SIG-M5 (cell line): ENCODE results near the gene CFAP70.

Source experiments
- DNase-seq: peaks from one replicate; lab custom pipeline; 2025; lab: John Stamatoyannopoulos, UW

CFAP70 gene

DNA sequence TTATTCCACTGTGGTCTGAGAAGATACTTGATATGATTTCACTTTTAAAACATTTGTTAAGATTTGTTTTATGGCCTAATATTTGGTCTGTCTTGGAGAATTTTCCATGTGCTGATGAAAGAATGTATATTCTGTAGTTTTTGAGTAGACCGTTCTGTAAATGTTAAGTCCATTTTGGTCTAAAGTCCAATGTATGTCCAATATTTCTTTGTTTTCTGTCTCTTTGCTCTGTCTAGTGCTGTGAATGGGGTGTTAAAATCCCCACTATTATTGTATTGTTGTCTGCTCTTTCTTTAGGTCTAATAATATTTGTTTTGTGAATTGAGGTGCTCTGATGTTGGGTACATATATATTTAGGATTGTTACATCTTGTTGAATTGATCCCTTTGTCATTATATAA is 142.9 kb downstream of the CFAP70 start:
- DNase-seq = no peak

DNA sequence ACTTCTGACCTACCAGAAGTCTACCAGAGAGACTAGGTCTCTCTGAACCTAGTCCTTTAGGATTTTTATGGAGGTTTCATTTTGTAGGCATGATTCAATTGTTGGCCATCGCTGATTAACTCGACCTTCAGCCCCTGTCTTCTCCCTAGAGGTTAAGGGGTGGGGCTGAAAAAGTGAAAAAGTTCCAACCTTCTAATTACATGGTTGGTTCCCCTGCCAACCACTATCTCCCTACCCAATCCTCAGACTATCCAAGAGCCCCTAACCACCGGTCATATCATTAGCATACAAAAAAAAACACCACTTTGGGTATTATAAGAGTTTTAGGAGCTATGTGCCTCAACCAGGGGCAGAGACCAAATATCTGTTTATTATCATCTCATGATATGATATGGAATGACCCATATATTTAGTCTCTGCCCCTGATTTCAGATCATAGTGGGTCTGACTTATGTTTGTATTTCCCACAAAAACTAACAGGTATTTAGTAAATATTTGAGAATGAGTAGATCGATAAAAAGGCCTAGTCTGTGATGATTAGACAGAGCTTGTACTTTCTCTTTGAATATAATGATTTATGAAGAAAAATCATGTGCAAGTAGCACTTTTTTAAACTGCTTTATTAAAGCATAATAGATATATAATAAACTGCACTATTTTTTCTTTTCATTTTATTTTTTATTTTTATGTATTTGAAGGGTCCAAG is 147.4 kb downstream of the CFAP70 start:
- DNase-seq = no peak

DNA sequence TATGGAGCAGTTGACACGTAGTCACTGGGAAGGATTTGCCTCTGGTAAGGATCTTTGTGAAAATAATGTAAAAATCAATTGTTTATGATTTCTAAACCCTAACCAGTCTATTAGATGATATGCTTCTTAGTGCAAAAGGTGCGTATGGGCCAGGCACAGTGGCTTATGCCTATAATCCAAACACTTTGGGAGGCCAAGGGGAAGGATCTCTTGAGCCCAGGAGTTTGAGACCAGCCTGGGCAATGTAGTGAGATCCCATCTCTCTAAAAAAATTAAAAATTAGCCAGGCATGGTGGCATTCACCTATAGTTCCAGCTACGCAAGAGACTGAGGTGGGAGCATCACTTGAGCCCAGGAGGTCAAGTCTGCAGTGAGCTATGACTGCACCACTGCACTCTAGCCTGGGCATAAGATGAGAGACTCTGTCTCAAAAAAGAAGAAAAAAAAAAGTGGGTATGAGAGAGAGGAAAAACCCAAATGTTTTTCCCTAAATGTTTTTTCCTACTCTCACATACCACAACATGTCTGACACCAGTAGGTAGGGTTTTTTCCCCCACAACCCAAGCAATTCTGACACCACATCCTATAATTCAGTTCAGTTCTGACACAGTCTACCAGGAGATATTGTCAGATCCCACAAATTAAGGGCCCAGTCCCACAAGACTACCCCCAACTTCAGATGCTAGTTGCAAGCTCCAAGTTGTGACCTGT is 148.1 kb downstream of the CFAP70 start:
- DNase-seq = no peak

DNA sequence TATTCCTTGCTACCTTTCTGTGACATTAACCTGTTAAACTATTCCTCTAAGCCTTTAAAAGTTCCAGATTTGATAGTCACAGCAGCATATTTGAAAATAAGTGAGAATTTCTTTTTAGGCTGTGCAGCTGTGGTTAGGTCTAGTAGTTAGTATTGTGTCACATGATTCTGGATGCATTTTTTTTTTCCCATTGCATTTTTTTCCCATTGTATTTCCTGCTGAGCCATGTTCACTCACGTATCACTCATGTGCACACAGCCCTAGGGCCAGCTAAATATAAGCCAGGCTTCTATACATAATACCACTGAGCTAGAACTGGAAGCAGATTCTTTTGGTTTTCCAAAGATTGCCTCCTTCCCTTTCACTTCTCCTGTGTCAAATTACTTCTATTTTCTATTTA is 149.0 kb downstream of the CFAP70 start:
- no peak for DNase-seq

DNA sequence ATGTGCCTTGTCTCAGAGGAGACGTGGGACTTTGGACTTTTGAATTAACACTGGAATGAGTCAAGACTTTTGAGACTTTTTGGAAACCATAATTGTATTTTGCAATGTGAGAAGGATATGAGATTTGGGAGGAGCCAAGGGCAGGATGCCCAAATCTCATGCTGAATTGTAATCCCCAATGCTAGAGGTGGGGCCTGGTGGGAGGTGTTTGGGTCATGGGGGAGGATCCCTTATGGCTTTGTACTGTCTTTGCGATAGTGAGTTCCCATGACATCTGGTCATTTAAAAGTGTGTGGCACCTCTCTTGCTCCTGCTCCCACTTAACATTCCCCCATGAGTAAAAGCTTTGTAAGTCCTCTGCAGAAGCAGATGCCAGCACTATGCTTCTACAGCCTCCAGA is 150.8 kb downstream of the CFAP70 start:
- DNase-seq = no peak

DNA sequence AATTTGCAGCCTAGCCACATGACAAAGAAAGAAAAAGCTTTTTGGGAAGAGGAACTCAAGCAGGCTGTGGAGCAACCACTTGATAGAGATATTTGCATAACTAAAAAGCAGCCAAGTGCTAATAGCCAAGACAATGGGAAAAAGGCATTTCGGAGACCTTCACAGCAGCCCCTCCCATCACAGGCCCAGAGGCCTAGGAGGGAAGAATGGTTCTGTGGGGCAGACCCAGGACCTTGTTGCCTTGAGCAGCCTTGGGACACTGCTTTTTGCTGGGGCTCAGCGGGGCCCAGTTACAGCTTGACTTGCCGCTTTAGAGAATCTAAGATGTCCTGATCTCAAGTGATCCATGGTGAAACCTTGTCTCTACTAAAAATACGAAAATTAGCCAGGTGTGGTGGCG is 152.3 kb downstream of the CFAP70 start:
- DNase-seq = no peak

DNA sequence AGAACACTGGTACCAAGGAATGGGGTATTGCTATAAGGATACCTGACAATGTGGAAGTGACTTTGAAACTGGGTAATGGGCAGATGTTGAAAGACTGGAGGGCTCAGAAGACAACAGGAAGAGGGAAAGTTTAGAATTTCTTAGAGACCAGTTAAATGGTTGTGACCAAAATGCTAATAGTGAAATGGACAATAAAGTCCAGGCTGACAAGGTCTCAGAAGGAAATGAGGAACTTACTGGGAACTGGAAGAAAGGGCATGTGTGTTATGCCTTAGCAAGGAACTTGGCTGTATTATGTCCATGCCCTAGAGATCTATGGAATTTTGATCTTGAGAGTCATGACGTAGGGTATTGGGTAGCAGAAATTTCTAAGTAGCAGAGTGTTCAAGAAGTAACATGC is 152.8 kb downstream of the CFAP70 start:
- no peak for DNase-seq

DNA sequence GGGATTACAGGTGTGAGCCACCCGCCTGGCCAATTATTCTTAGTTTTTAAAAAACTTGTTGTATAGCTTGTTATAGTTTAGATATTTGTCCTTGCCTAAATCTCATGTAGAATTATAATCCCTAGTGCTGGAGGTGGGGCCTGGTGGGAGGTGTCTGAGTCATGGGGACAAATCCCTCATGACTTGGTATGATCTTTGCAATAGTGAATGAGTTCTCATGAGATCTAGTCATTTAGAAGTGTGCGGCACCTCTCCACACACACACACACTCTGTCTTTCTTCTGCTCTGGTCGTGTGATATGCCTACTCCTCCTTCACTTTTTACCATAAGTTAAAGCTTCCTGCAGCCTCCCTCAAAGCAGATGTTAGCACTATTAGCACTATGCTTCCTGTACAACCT is 153.6 kb downstream of the CFAP70 start:
- DNase-seq = no peak
